Erythroblast (primary cell): Measurements from ENCODE around the gene TMEM266.
A peak's percentile ranks its signal among the peaks of the same experiment; 100 is the strongest.

Experiments used
- DNase-seq, 2 experiments: peaks; one replicate each; lab custom pipeline; 2025; lab: John Stamatoyannopoulos, UW
- GATA1 ChIP-seq: IDR thresholded peaks from 2 replicates; pipeline ENCODE4 v1.6.1; 2011; ENCODE audit warnings: low read depth, mild to moderate bottlenecking, control low read depth, low read length, moderate library complexity
- POLR2A ChIP-seq: IDR thresholded peaks from 2 replicates; pipeline ENCODE4 v1.6.1; 2011; ENCODE audit warnings: mild to moderate bottlenecking, low read length

TMEM266 gene

DNA sequence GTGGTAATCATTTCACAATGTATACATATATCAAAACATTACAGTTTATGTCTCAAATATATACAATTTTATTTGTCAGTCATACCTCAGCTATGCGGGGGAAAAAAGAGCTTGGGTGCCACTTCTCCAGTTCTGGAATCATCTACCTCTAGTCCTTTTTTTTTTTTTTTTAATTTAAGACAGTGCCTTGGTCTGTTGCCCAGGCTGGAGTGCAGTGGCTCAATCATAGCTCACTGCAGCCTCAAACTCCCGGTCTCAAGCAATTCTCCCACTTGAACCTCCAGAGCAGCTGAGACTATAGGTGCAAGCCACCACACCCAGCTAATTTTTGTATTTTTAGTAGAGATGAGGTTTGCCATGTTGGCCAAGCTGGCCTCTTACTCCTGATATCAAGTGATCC is 67.4 kb downstream of the TMEM266 start:
- no peak for DNase-seq
- TF ChIP-seq POLR2A (no peak), GATA1 (no peak)

DNA sequence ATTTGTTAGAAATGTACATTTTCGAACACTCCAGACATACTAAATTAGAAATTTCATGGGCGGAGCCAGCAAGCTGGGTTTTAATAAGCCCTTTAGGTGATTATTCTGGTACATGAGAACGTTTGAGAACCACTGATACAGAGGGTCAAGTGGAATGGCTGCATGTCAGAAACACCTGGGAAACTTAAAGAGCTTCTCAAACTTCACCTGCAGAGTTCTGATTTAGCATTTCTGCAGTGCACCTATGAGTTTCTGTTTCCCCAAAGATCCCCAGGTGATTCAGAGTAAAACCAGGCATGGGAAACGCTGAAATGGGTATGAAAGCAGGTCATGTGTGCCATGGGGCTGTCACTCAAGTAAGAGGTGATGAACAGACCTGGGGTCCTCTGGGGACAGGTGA is 68.1 kb downstream of the TMEM266 start:
- TF ChIP-seq POLR2A (no peak), GATA1 (no peak)
- DNase-seq, result no peak

DNA sequence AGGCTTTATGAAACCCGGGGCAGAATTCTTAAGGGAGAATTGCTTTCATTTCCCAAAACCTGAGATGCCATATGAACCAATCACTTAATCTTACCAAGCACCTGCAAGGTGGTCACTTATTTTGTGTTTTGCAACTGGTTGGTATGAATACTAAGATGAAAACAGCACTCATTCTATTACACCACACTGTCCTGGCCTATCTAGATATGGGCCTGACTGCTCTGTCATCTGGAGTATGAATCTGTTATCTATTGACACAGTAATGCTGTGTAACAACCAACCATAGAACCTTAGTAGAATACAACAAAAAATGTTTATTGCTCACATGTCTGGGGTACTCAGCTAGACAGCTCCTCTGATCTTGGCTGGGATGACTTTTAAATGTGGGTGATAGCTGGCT is 74.8 kb downstream of the TMEM266 start:
- peak in 1 of 2 experiments; percentile 43 for DNase-seq
- TF ChIP-seq GATA1 (no peak), POLR2A (no peak)

DNA sequence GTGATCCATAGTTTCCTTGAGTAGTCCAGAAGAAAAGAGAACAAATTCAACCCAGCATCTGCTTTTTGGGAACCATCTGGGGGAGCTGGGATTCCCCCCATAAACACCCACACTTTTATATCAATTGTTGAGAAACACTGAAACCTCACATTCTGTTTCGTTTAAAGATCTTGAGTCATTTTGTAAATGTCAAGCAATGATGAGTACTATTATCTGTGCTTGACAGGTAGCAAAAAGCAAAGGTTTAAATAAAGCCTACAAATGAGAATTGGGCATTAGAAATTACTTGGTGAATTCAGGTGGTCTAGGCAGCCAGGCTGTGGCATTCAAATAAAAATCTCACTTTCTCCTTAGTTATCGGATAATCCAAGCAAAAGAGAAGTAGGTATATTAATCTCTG is 75.7 kb downstream of the TMEM266 start:
- TF ChIP-seq POLR2A (no peak), GATA1 (no peak)
- DNase-seq, result no peak

DNA sequence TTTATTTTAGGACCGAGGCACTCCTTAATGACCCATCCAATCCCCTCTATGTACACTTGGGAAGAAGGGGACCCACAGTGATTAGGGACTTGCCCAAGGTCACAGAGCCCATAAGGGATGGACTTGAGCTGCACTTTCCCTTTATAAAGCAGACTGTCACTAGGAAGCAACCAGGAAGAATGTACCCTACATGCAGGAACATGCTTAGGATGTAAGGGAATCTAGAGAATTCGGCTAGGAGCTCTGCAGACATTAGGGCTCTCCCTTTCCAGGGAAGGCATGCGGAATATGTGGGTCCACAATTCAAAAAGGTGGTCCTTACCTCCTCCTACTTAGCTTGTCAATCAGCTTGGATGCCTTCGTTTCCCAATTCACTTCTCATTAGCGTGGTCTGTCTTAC is 78.7 kb downstream of the TMEM266 start:
- DNase-seq, result no peak
- TF ChIP-seq POLR2A (no peak), GATA1 (no peak)

DNA sequence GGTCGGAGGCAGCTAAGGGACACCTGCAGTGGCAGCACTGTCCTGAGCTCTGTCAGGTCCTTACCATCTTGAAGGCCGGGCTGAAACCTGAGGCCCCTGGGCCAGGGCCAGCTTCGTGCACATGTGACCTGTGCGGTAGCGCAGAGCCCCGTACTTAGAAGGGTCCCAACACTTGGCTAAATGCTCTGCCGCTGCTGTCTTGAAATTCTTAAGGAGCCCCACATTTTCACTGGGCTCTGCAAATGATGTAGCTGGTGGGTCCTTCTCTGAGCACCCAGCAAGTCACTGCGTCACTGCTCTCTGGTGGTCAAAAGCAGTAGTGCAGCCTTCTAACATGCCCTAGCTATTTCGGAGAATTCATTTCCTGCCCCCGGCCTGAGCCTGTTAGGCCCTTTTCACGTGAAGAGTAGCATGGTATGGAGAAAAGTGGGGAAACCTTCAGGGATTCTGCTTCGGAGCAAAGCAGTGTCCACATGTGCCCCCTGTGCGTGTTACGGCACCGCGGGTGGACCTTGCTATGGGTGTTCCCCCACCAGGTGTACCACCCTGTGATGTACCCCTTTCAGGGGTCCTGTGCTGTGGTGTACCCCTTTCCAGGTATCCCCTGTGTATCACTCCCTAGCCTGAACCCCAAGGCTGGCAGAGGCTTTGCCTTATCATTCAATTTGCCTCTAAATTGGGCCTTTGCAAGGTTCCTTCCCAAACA is 79.7 kb downstream of the TMEM266 start:
- peak; percentile 62 to 76 for DNase-seq
- TF ChIP-seq GATA1, result no peak
- no peak for TF ChIP-seq POLR2A

DNA sequence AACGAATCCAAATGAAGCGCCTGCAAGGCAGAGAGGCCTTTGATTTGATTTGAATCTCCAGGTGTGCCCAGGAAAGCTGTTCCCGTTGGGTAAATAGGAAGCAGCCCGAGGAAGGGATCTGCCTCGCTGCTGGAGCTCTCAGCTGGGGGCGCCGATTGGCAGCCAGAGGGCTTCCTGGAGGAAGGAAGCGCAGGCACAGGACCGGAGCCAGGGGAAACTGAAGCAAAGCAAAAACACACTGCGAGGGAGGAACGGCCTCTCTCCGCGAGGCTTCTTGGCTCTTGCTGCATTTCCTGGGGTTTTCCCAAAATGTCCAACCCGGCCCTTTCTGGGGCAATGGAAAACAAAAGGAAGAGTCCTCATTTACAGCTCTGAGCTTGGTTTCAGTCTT is 80.3 kb downstream of the TMEM266 start:
- no peak for DNase-seq
- TF ChIP-seq POLR2A (no peak), GATA1 (no peak)

DNA sequence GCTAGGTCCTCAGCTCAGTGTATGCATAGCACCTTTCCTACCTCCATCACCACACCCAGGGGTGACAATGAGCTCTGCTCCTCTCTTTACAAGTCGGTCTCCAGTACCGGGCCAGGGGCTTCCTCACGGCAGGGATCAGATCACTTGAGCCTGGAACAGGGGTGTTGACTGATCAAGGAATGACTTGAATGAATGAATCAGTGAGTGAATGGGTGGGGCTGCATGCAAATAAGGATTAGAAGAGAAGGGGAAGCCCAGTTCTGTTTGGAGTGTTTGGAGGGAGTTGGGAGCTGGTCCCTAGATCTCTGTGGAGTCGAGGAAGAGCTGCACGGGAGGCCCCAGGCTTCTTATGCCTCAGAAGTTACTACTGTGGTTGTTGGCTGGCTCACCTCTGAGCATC is 87.0 kb downstream of the TMEM266 start:
- no peak for DNase-seq
- TF ChIP-seq POLR2A, result no peak
- no peak for TF ChIP-seq GATA1

DNA sequence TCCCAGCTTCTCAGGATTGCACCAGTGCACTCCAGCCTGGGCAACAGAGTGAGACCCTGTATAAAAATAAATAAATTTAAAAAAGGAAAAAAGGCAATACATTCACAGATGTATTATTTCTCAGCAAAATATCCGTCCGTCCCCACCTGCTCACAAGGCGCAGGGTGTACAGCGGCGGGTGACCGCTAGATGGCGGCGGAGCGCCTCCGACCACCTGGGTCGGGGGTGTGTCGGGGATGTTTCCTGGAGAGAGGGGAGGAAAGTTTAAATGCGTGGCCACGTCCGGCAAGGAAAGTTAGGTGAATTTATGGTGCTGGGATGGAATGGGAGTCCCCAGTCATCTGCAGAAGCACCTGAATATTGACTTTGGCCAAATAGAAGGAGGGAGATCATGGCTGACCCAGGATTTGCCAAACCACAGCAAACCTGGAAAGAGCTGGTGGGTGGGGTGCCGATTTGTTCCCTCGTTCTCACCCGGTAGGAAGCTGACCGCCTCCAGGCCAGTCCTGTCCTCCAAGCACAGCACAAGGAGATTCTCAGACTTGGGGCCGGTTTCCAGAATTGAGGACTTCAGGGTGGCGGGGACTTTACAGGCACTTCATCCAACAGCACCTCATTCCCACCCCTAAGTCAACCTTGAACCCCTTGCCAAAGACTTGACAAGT is 88.3 kb downstream of the TMEM266 start:
- TF ChIP-seq GATA1, result no peak
- TF ChIP-seq POLR2A, result no peak
- DNase-seq, result peak; percentile 20 to 56

DNA sequence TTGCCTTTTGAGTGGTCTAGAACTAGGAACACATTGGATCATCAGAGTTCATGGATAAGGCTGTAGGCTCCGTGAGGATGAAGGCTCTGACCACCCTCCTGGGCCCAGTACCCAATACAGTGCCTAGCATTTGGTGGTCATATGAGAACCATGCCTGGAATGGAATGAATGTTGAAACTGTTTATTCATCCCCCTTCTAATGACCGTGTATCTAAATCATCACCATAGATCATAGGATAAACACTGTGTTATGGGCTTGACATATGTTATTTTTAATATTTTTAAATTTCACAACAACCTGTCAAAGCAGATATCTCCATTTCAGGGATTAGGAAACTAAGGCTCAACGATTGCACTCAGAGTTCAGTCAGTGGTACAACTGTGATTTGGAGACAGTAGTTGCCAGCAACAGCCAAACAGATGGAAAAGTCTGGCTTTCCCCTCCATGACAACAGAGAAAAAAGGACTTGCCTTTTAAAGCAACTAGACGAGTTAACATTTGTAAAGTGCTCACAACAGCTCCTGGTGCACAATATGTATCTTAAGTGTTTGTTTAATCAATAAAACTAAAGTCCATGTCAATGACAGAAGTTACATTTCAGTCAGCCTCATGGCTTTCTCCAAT is 89.6 kb downstream of the TMEM266 start:
- no peak for TF ChIP-seq GATA1
- no peak for TF ChIP-seq POLR2A
- no peak for DNase-seq

DNA sequence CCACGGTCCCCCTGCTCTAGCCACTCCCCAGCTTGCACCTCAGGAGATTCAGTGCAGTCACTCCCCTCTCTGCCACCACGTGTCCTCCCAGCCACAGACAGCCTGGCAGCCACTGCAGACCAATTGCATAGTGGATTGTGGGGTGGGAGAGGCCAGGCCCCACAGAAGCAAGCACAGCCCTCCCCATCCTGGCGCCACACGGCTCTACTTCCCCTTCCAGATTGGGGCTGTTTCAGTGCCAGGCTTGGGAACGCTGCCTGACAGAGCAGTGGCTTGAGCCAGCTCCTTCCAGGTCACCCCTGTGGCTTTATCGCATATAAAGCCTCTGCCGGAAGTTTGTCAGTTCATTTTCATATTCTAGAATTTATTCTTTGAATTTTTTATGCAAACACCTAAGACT is 90.7 kb downstream of the TMEM266 start:
- no peak for DNase-seq
- no peak for TF ChIP-seq GATA1
- no peak for TF ChIP-seq POLR2A

DNA sequence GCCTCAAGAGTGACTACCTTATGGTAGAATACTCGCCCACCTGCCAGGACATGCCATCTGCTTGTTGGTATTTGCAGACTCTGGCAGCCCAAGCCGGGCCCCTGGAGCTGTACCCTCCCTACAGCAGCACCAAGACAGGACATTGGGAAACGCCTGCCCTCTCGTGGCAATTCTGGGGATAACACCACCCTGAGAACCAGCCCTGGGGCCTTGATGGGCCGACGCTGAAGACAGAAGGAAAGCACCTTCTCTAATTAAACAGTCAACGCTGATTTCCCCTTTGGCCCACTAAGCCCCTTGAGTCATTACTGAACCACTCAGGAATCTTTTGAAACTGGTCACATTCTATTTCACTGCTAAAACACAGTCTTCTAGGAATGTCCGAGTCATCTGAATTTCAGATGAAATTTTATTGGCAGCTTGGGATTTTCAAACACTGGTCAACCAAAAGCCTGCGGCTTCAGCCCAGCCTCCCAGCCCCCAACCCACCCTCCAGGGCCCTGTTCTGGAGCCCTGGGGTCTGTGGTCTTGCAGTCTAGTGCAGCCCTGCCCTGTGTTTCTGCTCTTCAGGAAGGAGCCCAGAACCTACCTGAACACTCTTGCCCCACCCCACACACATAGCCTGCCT is 91.3 kb downstream of the TMEM266 start:
- peak; percentile 51 to 67 for DNase-seq
- TF ChIP-seq GATA1 (no peak), POLR2A (no peak)

DNA sequence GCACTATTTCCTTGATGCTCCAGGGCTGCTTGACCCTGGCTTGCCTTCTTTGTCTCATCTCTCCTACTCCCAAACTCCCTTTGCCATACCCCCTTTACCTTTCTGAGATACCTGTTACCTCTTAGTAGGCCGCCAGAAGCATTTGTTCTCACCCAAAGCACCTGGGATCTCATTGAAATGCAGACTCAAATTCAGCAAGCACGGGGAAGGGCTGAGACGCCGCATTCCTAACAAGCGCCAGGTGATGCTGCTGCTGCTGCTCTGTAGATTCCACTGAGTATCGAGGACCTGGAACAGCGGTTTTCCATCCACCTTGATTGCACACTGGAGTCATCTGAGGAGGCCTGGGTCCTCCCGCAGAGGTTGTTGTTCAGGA is 91.8 kb downstream of the TMEM266 start:
- TF ChIP-seq GATA1 (no peak), POLR2A (no peak)
- DNase-seq, result no peak

DNA sequence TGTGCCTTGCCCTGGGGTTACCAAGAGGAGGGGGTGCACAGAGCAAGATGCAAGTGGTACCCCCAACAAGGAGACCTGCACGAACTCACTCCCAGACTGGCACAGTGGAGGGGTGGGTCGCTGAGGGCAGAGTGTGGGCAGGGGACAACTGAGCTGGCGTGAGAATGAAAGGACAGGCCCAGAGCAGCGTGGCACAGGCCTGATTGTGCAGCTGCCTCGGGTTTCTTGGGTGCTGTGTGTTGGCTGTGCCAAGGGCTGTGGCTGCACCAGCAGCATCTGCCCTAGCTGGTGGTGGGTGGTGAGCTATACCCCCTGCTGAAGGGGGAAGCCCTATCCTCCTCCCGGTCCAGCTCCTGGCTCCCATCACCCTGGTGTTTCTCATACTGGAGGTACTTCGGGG is 92.4 kb downstream of the TMEM266 start:
- TF ChIP-seq POLR2A (no peak), GATA1 (no peak)
- DNase-seq, result no peak
